ENCODE results near the gene IGSF21. TPM values are rescaled to one million over a fixed set of nuclear protein-coding genes. Genes with fewer than 3 reads are reported as not detected.

IGSF21 gene
- total and polyA plus RNA-seq, 2 donors (not counting 1 experiment from before 2014, with no cell fraction given) = not detected

DNA sequence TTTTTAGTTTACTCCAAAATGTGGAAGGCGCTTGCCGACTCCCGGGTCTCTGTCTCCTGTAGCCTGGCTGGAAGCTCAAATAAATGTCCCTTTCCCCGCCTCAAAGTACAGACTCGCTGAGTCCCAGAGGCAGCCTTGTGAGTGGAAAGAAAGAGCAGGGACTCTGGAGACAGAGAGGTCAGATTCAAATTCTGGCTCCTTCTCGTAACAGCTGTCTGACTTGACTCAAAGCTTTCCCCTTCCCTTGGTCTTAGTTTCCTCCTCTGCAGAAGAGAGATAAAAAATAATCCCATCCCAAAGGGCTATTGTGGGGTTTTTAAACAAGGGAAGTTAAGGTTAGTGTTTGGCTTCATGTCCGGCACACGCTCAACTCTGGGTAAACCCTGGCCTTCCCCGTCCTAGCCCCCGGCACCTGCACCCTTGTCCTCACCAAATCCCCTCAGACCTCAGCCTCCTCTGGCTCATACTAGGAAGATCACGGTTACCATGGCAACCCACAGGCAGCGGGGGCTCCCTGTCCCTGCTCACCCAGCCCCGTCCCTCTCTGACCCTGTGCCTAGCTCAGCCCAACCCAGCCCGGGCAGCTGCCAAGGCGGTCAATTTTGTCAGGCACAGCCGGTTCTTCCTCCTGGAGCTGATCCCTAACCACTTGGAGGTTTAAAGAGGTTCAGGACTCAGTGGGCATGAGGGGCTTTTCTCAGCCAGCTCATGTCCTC lies 49.2 kb upstream of the IGSF21 start:
- ChIA-PET CTCF (no interaction called here), POLR2A (no interaction called here)
- DNase-seq = no peak
- H2AFZ ChIP-seq (ENCODE audit: insufficient read depth, low read depth, low read length, poor library complexity, severe bottlenecking) = no peak overlapping the region
- peaks cover 0 to 4% (median 0%) of the 10 kb centered on the region in 3 donors for H3K9me3 ChIP-seq (ENCODE audit: control extremely low read depth in 1 of 3, control insufficient read depth in 2 of 3, insufficient read depth in 1 of 3, low read length in 2 of 3)
- H3K4me1 ChIP-seq (ENCODE audit: control insufficient read depth in 2 of 2, insufficient read depth in 2 of 2, low read length in 2 of 2) = no peaks in the 10 kb centered on the region
- H3K27ac ChIP-seq (ENCODE audit: low read length in 2 of 2) = no peak overlapping the region
- H3K4me2 ChIP-seq (replicated peaks; ENCODE audit: low read depth, low read length, poor library complexity, severe bottlenecking) = no peak overlapping the region
- no peak overlapping the region for H3K9ac ChIP-seq (ENCODE audit: low read length)
- Mint-ChIP-seq H3K27me3 (peaks cover 6% of the 10 kb centered on the region), H3K4me1 (no peaks in the 10 kb centered on the region), H3K4me3 (no peak overlapping the region), H3K27ac (no peak overlapping the region), H3K9me3 (ENCODE audit: insufficient read depth) (peaks cover 2% of the 10 kb centered on the region)
- no peaks in the 10 kb centered on the region for H4K20me1 ChIP-seq (ENCODE audit: control insufficient read depth, insufficient read depth, low read length, poor library complexity, severe bottlenecking)
- intact Hi-C loops (cut with micrococcal nuclease) = no loop called here
- H3K27me3 ChIP-seq (replicated peaks in 1 of 4; ENCODE audit: control extremely low read depth in 1 of 4, control insufficient read depth in 3 of 4, insufficient read depth in 4 of 4, low read length in 3 of 4) = peaks cover 0 to 7% (median 2%) of the 10 kb centered on the region in 4 experiments
- ATAC-seq (ENCODE audit: low read depth) = no peak
- no peaks in the 10 kb centered on the region for H3K36me3 ChIP-seq (replicated peaks in 1 of 2; ENCODE audit: control extremely low read depth in 1 of 2, control insufficient read depth in 1 of 2, extremely low read depth in 1 of 2, insufficient read depth in 2 of 2, low read length in 1 of 2)
- 78% methylated on average over 11 of the region's 16 CpGs for WGBS (ENCODE audit: insufficient coverage)
- no peak overlapping the region for H3K4me3 ChIP-seq (ENCODE audit: control extremely low read depth in 1 of 5, extremely low read depth in 1 of 5, insufficient read depth in 1 of 5, low read depth in 2 of 5, low read length in 4 of 5)
- TF ChIP-seq, protein P1, sequence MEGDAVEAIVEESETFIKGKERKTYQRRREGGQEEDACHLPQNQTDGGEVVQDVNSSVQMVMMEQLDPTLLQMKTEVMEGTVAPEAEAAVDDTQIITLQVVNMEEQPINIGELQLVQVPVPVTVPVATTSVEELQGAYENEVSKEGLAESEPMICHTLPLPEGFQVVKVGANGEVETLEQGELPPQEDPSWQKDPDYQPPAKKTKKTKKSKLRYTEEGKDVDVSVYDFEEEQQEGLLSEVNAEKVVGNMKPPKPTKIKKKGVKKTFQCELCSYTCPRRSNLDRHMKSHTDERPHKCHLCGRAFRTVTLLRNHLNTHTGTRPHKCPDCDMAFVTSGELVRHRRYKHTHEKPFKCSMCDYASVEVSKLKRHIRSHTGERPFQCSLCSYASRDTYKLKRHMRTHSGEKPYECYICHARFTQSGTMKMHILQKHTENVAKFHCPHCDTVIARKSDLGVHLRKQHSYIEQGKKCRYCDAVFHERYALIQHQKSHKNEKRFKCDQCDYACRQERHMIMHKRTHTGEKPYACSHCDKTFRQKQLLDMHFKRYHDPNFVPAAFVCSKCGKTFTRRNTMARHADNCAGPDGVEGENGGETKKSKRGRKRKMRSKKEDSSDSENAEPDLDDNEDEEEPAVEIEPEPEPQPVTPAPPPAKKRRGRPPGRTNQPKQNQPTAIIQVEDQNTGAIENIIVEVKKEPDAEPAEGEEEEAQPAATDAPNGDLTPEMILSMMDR (IDR thresholded peaks at IDR 0.05) = no peak
- no peak for TF ChIP-seq EZH2 (IDR thresholded peaks at IDR 0.05; ENCODE audit: borderline replicate concordance, insufficient read depth, low read depth, low read length, poor library complexity, severe bottlenecking)
- H3K79me2 ChIP-seq (ENCODE audit: control insufficient read depth, insufficient read depth, low read length) = no peaks in the 10 kb centered on the region

DNA sequence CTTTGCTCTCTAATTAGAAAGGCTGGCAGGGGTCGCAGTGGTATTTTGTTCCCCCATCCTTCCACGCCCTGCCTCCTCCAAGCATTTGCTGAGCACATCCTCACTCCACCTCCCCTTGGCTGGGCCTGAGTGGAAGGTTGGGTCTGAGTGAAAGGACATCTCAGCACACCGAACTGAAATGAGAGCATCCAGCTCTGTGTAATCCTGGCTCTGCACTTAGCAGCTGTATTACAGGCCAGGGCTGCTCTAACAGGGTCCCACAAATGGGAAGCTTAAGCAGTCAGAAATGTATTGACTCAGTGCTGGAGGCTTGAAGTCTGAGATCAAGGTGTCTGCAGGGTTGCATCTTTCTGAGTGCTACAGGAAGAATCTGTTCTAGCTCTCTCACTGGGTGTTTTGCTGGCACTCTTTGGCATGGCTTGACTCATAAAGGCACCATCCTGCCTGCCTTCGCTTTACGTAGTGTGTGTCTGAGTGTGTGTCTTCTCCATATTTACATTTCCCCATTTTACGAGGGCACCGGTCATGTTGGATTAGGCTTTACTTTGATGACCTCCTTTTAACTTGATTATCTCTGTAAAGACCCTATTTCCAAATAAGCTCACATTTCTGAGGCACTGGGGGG lies 48.5 kb upstream of the IGSF21 start:
- ChIA-PET CTCF (no interaction called here), POLR2A (no interaction called here)
- Histone ChIP-seq H3K79me2 (ENCODE audit: control insufficient read depth, insufficient read depth, low read length) (no peaks in the 10 kb centered on the region), H3K9ac (ENCODE audit: low read length) (no peak overlapping the region), H4K20me1 (ENCODE audit: control insufficient read depth, insufficient read depth, low read length, poor library complexity, severe bottlenecking) (no peaks in the 10 kb centered on the region), H2AFZ (ENCODE audit: insufficient read depth, low read depth, low read length, poor library complexity, severe bottlenecking) (no peak overlapping the region), H3K36me3 (replicated peaks in 1 of 2; ENCODE audit: control extremely low read depth in 1 of 2, control insufficient read depth in 1 of 2, extremely low read depth in 1 of 2, insufficient read depth in 2 of 2, low read length in 1 of 2) (no peaks in the 10 kb centered on the region), H3K4me3 (ENCODE audit: control extremely low read depth in 1 of 5, extremely low read depth in 1 of 5, insufficient read depth in 1 of 5, low read depth in 2 of 5, low read length in 4 of 5) (no peak overlapping the region), H3K27ac (ENCODE audit: low read length in 2 of 2) (no peak overlapping the region), H3K4me2 (replicated peaks; ENCODE audit: low read depth, low read length, poor library complexity, severe bottlenecking) (no peak overlapping the region), H3K27me3 (replicated peaks in 1 of 4; ENCODE audit: control extremely low read depth in 1 of 4, control insufficient read depth in 3 of 4, insufficient read depth in 4 of 4, low read length in 3 of 4) (peaks cover 0 to 12% (median 2%) of the 10 kb centered on the region in 4 experiments), H3K4me1 (ENCODE audit: control insufficient read depth in 2 of 2, insufficient read depth in 2 of 2, low read length in 2 of 2) (no peaks in the 10 kb centered on the region), H3K9me3 (ENCODE audit: control extremely low read depth in 1 of 3, control insufficient read depth in 2 of 3, insufficient read depth in 1 of 3, low read length in 2 of 3) (peaks cover 0 to 4% (median 0%) of the 10 kb centered on the region in 3 donors)
- no peaks in the 10 kb centered on the region for H3K4me1 Mint-ChIP-seq
- intact Hi-C loops (cut with micrococcal nuclease) = no loop called here
- peaks cover 2% of the 10 kb centered on the region for H3K9me3 Mint-ChIP-seq (ENCODE audit: insufficient read depth)
- no peak overlapping the region for H3K4me3 Mint-ChIP-seq
- DNase-seq (no peak), ATAC-seq (ENCODE audit: low read depth) (no peak)
- 76% methylated on average over 3 of the region's 7 CpGs for WGBS (ENCODE audit: insufficient coverage)
- H3K27ac Mint-ChIP-seq = no peak overlapping the region
- TF ChIP-seq, protein P1 (IDR thresholded peaks at IDR 0.05) = no peak
- no peak for TF ChIP-seq EZH2 (IDR thresholded peaks at IDR 0.05; ENCODE audit: borderline replicate concordance, insufficient read depth, low read depth, low read length, poor library complexity, severe bottlenecking)
- peaks cover 10% of the 10 kb centered on the region for H3K27me3 Mint-ChIP-seq
